Stimulated activated CD4-positive, alpha-beta T cell treated with anti-CD3 and anti-CD28 coated beads, Interleukin-12 subunit alpha, Interleukin-12 subunit beta, amount 100 ng/mL, for 48 hours (primary cell): ENCODE results near the gene KCMF1.
A peak's percentile ranks its signal among the peaks of the same experiment; 100 is the strongest.

Experiments
- DNase-seq, 3 donors: peaks; one replicate each; pipeline ENCODE4 v3.0.0-alpha.2; 2020; ENCODE audit warnings: low read depth in 2 of 3, low spot score in 1 of 3

Gene KCMF1

DNA sequence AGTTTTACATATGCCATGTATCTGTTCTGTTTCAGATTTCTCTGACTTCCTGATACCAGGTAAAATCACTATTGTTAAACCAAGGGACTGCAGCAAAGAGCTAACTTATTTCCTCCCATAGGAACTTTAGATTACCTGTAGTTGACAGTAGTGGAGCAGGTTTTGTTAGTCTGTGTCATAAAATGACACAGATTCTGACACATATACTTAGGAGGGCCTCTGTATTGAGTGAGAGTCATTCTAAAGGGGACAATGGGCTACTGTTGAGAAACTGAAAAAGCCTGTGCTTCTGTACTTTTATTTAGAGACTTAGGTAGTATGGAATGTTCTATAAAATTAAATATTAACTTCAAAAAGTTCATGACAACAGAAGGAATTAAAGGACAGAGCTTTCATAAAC is 48.2 kb downstream of the KCMF1 start:
- no peak for DNase-seq

DNA sequence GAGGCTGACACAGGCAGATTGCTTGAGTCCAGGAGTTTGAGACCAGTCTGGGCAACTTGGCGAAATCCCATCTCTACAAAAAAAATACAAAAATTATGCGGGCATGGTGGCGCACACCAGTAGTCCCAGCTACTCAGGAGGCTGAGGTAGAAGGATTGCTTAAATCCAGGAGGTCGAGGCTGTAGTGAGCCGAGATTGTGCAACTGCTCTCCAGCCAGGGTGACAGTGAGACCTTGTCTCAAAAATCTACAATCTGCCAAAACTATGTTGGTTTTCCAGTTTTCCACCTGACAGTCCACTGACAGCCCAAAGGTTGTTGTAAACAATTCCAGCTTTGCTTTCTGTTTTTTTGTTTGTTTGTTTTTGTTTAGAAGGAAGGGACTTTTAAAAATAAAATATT is 51.3 kb downstream of the KCMF1 start:
- DNase-seq = no peak

DNA sequence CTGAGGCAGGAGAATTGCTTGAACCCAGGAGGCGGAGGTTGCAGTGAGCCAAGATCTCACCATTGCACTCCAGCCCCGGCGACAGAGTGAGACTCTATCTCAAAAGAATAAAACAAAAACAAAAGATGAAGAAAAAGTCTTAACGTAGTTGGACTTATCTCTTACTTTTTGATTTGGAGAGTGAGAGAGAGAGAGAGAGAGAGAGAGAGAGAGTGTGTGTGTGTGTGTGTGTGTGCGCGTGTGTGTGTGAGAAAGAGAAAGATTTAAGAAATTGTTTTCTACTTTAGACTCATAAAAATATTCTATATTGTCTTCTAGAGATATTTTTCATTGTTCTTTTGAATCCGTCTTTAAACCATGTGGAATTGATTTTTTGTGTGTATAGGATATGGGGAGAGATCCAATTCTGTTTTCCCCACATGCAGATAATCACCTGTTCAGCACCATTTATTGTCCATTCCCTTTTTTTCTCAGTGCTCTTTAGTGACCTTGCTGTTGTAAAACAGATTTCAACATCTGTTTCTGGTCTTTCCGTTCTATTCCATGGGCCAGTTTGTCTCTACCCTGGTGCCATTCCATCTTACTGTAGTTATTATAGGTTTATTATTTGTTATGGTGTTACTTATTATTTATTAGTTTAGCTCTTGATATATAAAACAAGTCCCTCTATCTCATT is 53.5 kb downstream of the KCMF1 start:
- DNase-seq = no peak

DNA sequence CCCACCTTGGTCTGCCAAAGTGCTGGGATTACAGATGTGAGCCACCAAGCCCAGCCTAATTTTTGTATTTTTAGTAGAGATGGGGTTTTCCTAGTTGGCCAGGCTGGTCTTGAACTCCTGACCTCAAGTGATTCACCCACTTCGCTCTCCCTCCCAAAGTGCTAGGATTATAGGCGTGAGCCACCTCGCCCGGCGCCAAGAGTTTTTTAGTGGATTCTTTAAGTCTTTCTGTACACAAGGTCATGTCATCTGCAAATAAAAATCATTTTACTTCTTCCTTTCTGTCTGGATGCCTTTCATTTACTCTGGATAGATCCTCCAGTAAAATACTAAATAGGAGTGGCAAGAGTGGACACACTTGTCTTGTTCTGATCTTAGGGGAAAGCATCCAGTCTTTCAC is 61.7 kb downstream of the KCMF1 start:
- DNase-seq = no peak

DNA sequence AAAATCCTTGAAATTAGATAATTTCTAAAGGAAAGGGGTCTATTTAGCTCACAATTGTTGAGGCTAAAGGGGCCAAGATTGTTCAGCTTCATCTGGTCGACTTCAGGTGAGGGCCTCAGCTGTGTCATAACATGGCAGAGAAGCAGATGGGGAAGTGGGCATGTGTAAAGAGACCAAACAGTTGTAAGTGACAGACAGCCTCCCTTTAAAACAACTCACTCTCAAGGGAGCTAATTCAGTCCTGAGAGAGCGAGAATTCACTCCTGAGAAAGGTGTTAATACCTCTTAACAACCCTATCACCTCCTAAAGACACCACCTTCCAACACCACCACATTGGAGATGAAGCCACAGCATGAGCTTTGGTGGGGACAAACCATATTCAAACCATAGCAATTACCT is 62.4 kb downstream of the KCMF1 start:
- DNase-seq = no peak

DNA sequence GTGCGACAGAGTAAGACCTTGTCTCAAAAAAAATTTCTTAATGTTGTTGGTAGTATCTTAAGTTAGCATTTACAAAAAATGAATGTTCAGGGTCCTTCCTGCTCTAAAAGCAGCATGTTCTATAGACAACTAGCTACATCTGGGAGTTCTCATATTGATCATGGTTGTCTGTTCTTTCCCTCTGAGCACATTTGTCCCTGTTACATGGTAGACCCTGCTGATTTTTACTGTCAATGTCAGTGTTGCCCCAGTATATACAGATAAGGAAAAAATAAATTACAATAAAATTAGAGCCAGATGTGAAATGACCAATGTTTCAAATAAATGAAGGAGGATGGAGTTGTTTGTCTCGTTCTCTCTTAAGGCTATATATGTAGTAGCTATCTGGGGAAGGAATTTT is 63.2 kb downstream of the KCMF1 start:
- DNase-seq = no peak

DNA sequence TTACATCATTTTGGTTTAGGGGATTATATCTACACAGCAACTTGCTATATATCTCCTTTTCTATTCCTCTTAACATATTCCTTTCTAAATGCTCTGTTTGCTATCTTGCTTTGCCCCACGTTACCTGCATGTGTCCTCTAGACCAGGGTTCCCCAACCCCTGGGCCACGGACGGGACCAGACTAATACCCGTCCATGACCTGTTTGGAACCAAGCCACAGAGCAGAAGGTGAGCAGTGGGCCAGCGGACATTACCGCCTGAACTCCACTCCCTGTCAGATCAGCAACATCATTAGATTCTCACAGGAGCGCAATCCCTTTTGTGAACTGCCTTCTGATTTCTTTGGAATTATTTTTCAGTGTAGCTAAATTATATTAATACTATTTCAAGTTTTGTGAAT is 66.7 kb downstream of the KCMF1 start:
- no peak for DNase-seq

DNA sequence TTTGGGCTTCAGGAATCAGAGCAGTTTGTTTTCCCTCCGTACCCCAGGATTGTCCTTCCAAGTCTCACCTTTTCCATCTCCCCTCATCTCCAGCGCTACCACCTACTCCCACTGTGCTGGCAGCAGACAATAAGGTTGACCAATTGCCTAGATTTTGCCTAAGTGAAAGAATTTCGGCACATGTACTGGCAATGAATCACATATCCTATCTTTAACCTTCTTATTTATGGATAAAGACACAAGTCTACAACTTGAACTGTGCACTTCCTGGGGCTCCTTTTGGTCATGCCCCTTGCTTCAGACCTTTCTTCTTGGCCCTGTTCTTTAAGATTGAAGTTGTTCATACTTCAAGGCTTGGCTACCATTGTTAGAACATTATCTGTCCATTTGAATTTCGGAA is 71.4 kb downstream of the KCMF1 start:
- DNase-seq = no peak

DNA sequence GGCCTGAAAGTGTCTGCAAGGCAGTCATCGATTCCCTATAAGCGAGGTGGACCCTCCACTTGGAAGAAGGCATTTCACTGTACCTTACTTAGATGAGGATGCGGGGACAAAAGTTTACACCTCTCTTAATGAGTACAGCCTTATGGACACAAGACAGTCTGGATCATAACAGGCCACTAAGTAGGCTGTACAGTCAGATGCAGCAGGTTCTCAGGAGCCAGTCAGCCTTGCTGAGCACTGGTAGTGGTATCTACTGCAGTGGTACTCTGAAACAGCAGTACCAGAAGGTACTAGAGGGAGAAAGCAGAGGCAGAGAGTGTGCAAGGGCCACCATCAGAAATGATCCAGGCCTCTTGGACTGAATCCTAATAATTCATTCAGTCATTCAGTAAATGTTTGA is 77.6 kb downstream of the KCMF1 start:
- no peak for DNase-seq

DNA sequence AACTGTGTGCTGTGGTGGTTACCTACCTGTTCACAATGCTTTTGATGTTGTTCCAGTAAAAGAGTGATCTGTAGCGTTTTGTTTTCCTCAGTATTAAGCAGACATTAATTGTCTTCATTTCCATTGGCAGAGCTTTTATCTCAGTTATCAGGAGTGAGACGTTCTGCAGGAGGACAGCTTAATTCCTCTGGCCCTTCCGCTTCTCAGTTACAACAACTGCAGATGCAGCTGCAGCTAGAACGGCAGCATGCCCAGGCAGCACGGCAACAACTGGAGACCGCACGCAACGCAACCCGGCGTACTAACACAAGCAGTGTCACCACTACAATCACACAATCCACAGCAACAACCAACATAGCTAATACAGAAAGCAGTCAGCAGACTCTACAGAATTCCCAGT is 78.3 kb downstream of the KCMF1 start:
- DNase-seq = no peak

DNA sequence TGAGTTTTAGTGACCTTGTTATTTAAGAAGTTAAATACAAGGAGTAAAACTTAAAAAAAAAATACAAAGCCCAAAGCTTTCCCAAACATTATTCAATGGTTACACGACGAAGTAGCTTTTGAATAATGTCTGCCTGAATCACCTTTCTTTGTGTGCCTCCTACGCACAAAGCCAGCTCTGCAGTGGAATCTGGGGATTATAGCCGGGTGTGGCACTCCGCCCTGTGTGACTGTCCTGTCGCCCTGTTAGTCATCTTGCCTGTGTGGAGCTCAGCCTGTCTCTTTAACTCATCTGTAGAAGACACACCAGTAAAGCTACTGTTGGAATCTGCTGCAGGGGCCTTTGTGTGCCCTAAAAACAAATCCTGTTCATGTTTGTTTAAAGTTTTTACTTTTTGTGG is 82.8 kb downstream of the KCMF1 start:
- no peak for DNase-seq

DNA sequence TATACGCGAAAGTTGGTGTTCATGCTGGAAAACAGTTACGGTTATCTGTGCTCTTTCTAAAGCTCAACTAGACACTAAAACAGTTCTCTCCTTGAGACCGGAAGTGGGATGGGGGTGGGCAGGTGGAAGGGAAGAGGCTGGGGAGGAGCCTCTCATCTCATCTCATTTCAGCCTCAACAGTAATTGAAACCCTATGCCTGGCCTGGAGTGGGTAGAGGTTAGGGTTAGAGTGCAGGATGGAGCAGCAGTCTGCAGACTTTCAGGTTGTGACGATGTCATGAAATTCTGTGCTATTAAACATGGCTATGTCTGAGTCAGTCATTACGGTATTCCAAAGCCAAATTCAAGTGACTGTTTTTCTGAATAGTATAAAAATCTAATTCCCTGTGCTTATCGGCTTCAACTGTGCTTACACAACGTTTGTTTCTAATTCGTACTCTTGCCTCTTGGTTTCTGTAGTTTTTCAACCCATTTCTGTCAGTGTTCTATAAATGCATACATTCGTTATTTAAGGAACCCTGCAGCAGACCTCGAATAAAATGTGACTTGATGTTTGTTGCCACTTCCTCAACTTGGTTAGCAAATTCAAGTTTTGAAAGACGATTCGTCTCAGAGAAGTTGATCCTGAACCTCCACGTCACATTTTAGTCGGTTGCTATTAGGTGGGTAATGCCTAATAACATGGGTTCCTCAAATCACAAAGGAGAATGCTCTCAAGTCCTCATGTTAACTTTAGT is 86.4 kb downstream of the KCMF1 start:
- DNase-seq = no peak

DNA sequence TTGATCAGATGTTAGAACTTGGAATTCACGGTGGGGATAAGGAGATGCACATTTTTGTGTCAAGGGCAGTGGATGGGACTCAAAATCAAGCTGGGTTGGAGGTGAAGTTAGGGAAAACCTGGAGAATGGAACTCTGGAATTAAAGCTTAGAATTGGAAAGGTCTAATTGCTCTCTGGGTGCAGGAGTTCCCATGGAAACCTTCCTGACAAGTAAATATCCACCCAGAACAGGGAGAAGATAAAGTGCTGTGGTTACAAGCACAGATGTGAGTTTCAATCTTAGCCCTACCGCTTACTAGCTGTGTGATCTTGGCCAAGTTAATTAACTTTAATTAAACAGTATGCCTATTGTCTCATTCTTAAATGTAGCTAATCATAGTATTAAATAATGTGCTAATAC is 90.9 kb downstream of the KCMF1 start:
- DNase-seq = no peak

DNA sequence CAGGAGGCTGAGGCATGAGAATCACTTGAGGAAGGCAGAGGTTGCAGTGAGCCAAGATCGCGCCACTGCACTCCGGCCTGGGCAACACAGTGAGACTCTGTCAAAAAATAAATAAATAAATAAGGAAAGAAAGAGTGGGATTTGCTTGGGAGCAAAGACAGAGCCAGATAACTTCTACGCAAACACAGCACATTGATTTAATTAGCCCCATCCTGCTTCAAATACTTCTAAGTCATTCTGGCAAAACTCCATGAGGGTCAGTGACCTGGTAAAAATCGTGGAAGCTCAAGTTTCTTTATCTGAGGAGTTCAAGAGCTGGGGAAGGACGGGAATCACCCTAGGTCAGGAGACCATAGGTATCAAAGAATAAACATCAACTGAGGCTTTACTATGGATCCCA is 91.6 kb downstream of the KCMF1 start:
- no peak for DNase-seq

DNA sequence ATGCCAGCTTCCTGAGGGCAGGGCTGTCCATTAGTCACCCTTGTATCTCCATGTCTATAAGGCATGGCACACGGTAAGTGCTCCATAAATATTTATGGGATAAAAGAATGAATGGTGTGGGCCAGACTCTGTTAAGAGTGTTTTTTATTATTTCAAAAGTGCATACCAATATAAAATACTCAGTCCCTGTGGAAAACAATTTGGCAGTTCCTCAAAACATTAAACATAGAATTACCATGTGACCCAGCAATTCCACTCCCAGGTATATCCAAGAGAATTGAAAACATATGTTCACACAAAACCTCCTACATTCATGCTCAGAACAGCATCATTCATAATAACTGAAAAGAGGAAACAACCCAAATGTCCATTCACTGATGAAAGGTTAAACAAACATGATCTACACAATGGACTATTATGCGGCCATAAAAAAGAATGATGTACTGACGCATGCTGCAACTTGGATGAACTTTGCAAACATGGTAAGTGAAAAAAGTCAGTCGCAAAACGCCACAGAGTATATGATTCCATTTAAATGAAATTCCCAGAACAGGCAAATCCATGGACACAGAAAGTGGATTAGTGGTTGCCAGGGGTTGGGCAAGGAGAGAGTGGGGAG is 93.1 kb downstream of the KCMF1 start:
- DNase-seq = no peak

DNA sequence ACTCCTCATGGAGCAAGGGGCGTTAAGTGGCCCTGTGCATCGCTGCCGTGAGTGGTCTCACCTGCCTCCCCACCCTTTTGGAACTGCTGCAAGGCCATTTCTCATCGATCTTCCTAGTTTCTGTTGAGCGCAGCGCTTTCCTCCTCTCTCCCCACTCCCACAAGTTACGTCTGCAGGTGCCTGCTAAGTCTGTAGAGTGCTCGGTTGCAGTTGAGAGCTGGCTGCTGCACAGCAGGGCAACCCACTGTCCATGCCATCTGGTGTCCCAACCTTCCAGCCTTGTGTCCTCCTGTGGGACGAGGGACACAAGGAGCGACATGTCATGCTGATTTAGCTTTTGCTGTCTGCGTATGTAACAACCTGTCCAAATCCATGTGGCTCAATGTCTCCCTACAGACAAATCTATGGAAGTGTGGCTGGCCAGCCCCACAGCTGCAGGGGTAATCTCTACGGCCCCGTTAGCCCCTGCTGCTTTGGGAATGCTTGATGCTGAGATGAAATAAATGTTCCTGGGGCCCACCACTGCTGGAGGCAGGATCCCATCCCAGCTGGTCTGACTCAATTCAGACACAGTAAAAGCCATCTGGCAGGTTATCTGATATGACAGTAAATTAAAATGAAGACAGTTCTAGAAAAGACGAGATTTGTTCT is 94.1 kb downstream of the KCMF1 start:
- DNase-seq = no peak

DNA sequence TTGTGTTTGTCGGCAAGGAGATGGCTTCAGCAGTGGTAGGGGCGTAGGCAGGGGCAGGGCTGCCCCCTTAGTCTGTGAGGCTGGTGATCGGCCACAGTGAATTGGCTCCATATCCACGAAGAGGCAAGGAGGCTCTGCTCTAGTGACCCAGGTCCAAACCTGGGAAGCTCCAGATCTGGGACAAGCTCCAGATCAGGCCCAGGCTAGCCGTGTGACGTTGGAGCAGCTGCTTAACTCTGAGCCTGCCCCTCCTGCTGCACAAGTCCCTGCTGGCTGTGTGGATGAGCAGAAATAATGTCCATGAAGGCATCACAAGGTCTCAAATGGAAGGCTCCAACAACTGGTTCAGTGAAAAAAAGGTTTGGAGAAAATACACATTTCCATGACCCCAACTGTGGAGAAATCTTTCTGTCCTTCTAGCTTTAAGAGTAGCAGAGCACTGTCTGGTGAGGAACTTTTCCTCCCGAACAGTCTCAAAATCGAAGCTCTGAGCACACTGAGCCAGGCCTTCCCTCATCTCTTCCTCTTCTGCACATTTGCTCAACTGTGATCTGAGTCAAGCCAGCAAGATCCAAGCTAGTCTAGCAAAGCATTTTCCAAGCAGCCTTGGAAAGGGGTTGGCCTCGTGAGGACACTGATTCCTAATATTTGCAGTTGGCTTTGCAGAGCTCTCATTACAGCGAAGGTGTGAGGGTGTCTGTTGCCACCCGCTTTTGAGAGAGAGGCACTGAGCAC is 95.2 kb downstream of the KCMF1 start:
- no peak for DNase-seq

DNA sequence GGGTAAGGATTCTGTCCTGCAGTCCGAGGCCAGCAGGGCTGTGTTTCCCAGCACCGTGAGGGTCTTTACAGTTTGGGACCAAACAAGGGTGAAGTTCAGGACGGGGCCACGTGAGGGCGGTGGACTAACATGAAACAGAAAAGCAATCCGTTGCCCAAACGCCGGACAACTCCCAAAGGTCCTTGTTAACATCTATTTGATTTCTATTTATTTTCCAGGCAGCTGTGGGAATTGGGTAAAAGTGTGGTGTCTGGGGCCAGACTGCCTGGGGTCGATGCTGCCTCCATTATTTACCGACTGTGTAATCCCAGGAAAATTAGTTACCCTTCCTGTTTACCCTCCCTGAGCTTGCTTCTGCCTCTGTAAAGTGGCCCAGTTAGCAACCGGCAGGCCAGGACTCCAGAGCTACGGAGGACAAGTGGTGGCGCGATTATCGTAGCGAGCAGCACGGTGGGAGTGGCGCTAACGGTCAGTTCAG is 96.0 kb downstream of the KCMF1 start:
- peak; percentile 28 to 49 (median 40) for DNase-seq

DNA sequence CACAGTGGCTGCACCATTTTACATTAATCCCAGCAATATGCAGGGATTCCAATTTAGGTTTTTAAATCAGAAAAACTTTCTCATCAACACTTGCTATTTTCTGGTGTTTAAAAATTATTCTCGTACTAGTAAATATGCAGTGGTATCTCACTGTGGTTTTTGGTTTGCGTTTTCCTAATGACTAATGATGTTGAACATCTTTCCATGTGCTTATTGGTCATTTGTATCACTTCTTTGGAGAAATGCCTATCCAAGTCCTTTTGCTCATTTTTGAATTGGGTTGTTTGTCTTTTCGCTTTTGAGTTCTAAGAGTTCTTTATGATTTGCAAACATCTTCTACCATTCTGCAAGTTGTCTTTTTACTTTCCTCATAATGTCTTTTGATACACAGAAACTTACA is 100.1 kb downstream of the KCMF1 start:
- no peak for DNase-seq

DNA sequence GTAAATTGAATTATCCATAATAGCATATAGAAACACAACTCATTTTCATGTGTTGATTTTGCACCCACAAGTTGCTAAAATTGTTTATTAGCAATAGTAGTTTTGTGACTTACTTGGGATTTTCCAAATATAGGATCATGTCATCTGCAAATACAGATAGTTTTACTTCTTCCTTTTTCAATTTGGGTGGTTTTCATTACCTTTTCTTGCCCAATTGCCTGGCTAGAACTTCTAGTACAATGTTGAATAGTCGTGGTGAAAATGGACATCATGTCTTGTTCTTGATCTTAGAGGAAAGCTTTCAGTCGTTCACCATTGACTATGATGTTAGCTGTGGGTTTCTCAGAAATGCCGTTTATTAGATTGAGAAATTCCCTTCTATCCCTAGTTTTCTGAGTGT is 102.1 kb downstream of the KCMF1 start:
- no peak for DNase-seq

DNA sequence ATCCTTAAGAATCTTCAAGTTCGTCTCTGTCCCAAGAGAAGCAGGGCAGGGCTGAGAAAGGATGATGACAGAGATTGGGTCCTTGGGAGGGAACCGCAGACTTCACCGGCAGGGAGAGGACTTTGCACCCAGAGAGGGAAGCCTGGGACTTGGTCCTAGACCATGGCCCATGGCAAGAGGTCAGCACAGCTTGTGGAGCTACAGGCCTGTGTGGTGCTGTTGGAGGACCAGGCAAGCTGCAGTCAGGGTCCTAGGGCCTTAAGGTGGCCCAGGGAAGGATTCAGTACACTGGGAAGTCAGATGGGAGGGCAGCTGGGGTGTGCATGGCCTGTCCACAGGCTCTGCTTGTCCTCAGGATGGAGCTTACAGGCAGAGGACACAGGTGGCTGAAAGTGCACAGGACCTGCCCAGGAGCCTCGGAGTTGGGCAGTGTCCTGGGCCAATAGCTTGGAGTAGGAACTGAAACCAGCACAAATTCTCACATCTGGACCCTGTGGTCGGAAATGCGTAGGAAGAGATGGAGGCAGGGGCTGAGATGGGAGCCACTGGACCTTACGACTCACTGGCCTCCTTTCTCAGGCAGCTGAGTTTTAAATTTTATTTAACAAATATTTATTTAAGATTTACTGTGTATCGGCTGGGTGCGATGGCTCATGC is 105.8 kb downstream of the KCMF1 start:
- DNase-seq = no peak
